A549 (cell line): ENCODE measurements around the gene OGFR.

Source experiments
- CTCF ChIP-seq: fragments of >200 bp; sonication (Bioruptor Twin); formaldehyde crosslinking; IDR thresholded peaks from 3 replicates; pipeline ENCODE4 v1.5.1; 2016
- E2F6 ChIP-seq: IDR thresholded peaks from 2 replicates; pipeline ENCODE4 v1.6.1; 2012; ENCODE audit warnings: low read depth, borderline replicate concordance
- EHMT2 ChIP-seq: fragments of 200-600 bp; sonication (generic); IDR thresholded peaks from 2 replicates; pipeline ENCODE4 v1.6.1; 2016; ENCODE audit warnings: antibody characterized with exemption, low read depth, mild to moderate bottlenecking, moderate library complexity
- ESRRA ChIP-seq: fragments of 150-350 bp; IDR thresholded peaks from 2 replicates; pipeline ENCODE4 v1.6.1; 2014; ENCODE audit warnings: mild to moderate bottlenecking, low read length, borderline replicate concordance
- JUN ChIP-seq, 2 experiments: fragments of >200 bp; sonication (Bioruptor Twin); formaldehyde crosslinking; IDR thresholded peaks; 2 replicates in 1 of 2; 3 replicates in 1 of 2; pipeline ENCODE4 v1.6.1; 2016 to 2017
- NPAS2 ChIP-seq: fragments of 250-450 bp; sonication (Bioruptor Pico); IDR thresholded peaks from 2 replicates; pipeline ENCODE4 v1.8.0; 2022; ENCODE audit warnings: mild to moderate bottlenecking, moderate library complexity, borderline replicate concordance
- NR3C1 ChIP-seq: fragments of >200 bp; sonication (Bioruptor Twin); formaldehyde crosslinking; IDR thresholded peaks from 3 replicates; pipeline ENCODE4 v1.6.1; 2017
- RAD21 ChIP-seq, 2 experiments: fragments of >200 bp in 1 of 2; sonication (Bioruptor Twin) in 1 of 2; formaldehyde crosslinking in 1 of 2; IDR thresholded peaks in 1 of 2; conservative IDR thresholded peaks in 1 of 2; 2 replicates in 1 of 2; 3 replicates in 1 of 2; pipeline ENCODE4 v1.6.1; 2012 to 2018; ENCODE audit warnings: inconsistent platforms in 1 of 2
- RCOR1 ChIP-seq: fragments of 150-350 bp; IDR thresholded peaks from 2 replicates; pipeline ENCODE4 v1.6.1; 2014; ENCODE audit warnings: antibody characterized with exemption, low read length, low read depth
- RNF2 ChIP-seq: fragments of 200-600 bp; sonication (generic); IDR thresholded peaks from 2 replicates; pipeline ENCODE4 v1.6.1; 2016; ENCODE audit warnings: low read depth, mild to moderate bottlenecking, antibody characterized with exemption, moderate library complexity, borderline replicate concordance
- ZFP36 ChIP-seq: fragments of 450-650 bp; IDR thresholded peaks from 2 replicates; pipeline ENCODE4 v1.6.1; 2014; ENCODE audit warnings: borderline replicate concordance; ENCODE audit not compliant: partially characterized antibody

GRCh38 chr20:62841705-62842212, 37.1 kb downstream of the OGFR start:
- TF ChIP-seq CTCF: no peak
- no peak for TF ChIP-seq NR3C1
- TF ChIP-seq RAD21 (conservative IDR thresholded peaks at IDR 0.05 in 1 of 2, IDR thresholded peaks at IDR 0.05 in 1 of 2): no peak
- no peak for TF ChIP-seq E2F6
- no peak for TF ChIP-seq RCOR1
- no peak for TF ChIP-seq ESRRA
- TF ChIP-seq ZFP36: no peak
- TF ChIP-seq JUN (IDR thresholded peaks at IDR 0.05): no peak
- no peak for TF ChIP-seq NPAS2 (CRISPR knock-in tag)
- TF ChIP-seq RNF2: no peak
- no peak for TF ChIP-seq EHMT2
